Cardiac muscle cell (in vitro differentiated cells and primary cell): ENCODE data around the gene MOG. TPM values are rescaled to one million over a fixed set of nuclear protein-coding genes. Genes with fewer than 3 reads are reported as not detected.
A peak's percentile ranks its signal among the peaks of the same experiment; 100 is the strongest.
"Not testable (repeated sequence)": the region's sequence is repeated elsewhere in the genome, so short reads cannot be mapped to it uniquely, and the experiment has no call there.

Experiments
- DNase-seq, 2 donors: peaks; one replicate each; pipeline versions ENCODE4 v3.0.0 to v3.0.0-alpha.2; 2010 to 2017; ENCODE audit warnings: low read depth in 1 of 2, low spot score in 1 of 2
- H3K27ac ChIP-seq: fragments of 200-600 bp; sonication (generic); 2 replicates; pipeline ENCODE4 v1.5.1; 2016
- H3K27me3 ChIP-seq: fragments of 200-600 bp; sonication (generic); 2 replicates; pipeline ENCODE4 v1.6.0; 2016; ENCODE audit warnings: control low read depth
- H3K36me3 ChIP-seq: fragments of 200-600 bp; sonication (generic); 2 replicates; pipeline ENCODE4 v1.5.1; 2016; ENCODE audit warnings: control low read depth
- H3K4me1 ChIP-seq: fragments of 200-600 bp; sonication (generic); 2 replicates; pipeline ENCODE4 v1.8.1; 2017; ENCODE audit warnings: low read depth, mild to moderate bottlenecking, mixed run types
- H3K4me3 ChIP-seq: fragments of 200-600 bp; sonication (generic); 2 replicates; pipeline ENCODE4 v1.5.1; 2016; ENCODE audit warnings: mild to moderate bottlenecking
- H3K9me3 ChIP-seq: fragments of 200-600 bp; sonication (generic); 2 replicates; pipeline ENCODE4 v1.5.1; 2017; ENCODE audit warnings: low read depth, mild to moderate bottlenecking, control low read depth
- CTCF ChIP-seq: IDR thresholded peaks from 2 replicates; pipeline ENCODE4 v1.5.1; 2012; ENCODE audit warnings: low read depth, mild to moderate bottlenecking, low read length
- polyA plus RNA-seq: library from polyadenylated mRNA; unstranded; fragments of >200 nt; fragmentation: Nextera tagmentation; extraction: Ambion mirVana; gene quantifications from 2 replicates; pipeline ENCODE4 v1.2.1, GENCODE V29; 2016
- total RNA-seq: library from RNA; depleted of rRNA; stranded (reverse); fragments of >200 nt; gene quantifications from 2 replicates; pipeline ENCODE4 v1.2.3, GENCODE V29; 2016

MOG gene
- total and polyA plus RNA-seq, 2 experiments from 2014 or later = 1.8 to 2.4 TPM

- Histone ChIP-seq H3K4me1 (peaks cover 34% of the 10 kb centered on the region), H3K9me3 (no peaks in the 10 kb centered on the region), H3K27me3 (no peaks in the 10 kb centered on the region), H3K27ac (peak overlapping the region; percentile 92), H3K36me3 (no peaks in the 10 kb centered on the region), H3K4me3 (no peak overlapping the region)
- peak in 1 of 2 donors; percentile 90 for DNase-seq
- no peak for TF ChIP-seq CTCF
Observed at GRCh38 chr6:29665942-29666825, 9.3 kb downstream of the MOG start.

GRCh38 chr6:29666826-29667130 is 9.9 kb downstream of the MOG start:
- Histone ChIP-seq H3K27me3 (no peaks in the 10 kb centered on the region), H3K9me3 (no peaks in the 10 kb centered on the region), H3K4me3 (no peak overlapping the region), H3K27ac (peak overlapping the region; percentile 92), H3K4me1 (peaks cover 33% of the 10 kb centered on the region), H3K36me3 (no peaks in the 10 kb centered on the region)
- no peak for DNase-seq
- TF ChIP-seq CTCF = no peak

GRCh38 chr6:29667158-29667557 is 10.3 kb downstream of the MOG start:
- peaks cover 31% of the 10 kb centered on the region for H3K4me1 ChIP-seq
- peak; percentile 20 to 76 for DNase-seq
- no peaks in the 10 kb centered on the region for H3K36me3 ChIP-seq
- H3K27me3 ChIP-seq = no peaks in the 10 kb centered on the region
- no peak for TF ChIP-seq CTCF
- H3K9me3 ChIP-seq = no peaks in the 10 kb centered on the region
- H3K27ac ChIP-seq = peak overlapping the region; percentile 92
- H3K4me3 ChIP-seq = no peak overlapping the region

GRCh38 chr6:29671026-29671425 is 14.1 kb downstream of the MOG start:
- peaks cover 23% of the 10 kb centered on the region for H3K4me1 ChIP-seq
- H3K27ac ChIP-seq = no peak overlapping the region
- no peak for DNase-seq
- no peaks in the 10 kb centered on the region for H3K36me3 ChIP-seq
- no peak overlapping the region for H3K4me3 ChIP-seq
- no peaks in the 10 kb centered on the region for H3K27me3 ChIP-seq
- no peak for TF ChIP-seq CTCF
- no peaks in the 10 kb centered on the region for H3K9me3 ChIP-seq

GRCh38 chr6:29672116-29672515 is 15.2 kb downstream of the MOG start:
- H3K4me1 ChIP-seq = peaks cover 18% of the 10 kb centered on the region

GRCh38 chr6:29673161-29673560 is 16.3 kb downstream of the MOG start:
- peaks cover 13% of the 10 kb centered on the region for H3K4me1 ChIP-seq
- no peaks in the 10 kb centered on the region for H3K36me3 ChIP-seq
- no peak for TF ChIP-seq CTCF
- no peak overlapping the region for H3K27ac ChIP-seq
- no peak overlapping the region for H3K4me3 ChIP-seq
- DNase-seq = no peak
- H3K9me3 ChIP-seq = no peaks in the 10 kb centered on the region
- no peaks in the 10 kb centered on the region for H3K27me3 ChIP-seq

More at GRCh38 chr6:29672116-29672515, 15.2 kb downstream of the MOG start:
- H3K27ac ChIP-seq, H3K9me3 ChIP-seq, H3K4me3 ChIP-seq, H3K27me3 ChIP-seq, H3K36me3 ChIP-seq, DNase-seq: not testable (repeated sequence)
